Activated CD4-positive, alpha-beta T cell treated with anti-CD3 and anti-CD28 coated beads, Interleukin-2, amount 50 U/mL, for 16 hours (primary cell): ENCODE measurements around the gene NSMF.
"Not testable (repeated sequence)": the region's sequence is repeated elsewhere in the genome, so short reads cannot be mapped to it uniquely, and the experiment has no call there.

Experiments used
- DNase-seq: peaks from one replicate; pipeline ENCODE4 v3.0.0-alpha.2; 2020

Gene NSMF

GRCh38 chr9:137475666-137476065 is 16.5 kb upstream of the NSMF start:
- no peak for DNase-seq

DNA sequence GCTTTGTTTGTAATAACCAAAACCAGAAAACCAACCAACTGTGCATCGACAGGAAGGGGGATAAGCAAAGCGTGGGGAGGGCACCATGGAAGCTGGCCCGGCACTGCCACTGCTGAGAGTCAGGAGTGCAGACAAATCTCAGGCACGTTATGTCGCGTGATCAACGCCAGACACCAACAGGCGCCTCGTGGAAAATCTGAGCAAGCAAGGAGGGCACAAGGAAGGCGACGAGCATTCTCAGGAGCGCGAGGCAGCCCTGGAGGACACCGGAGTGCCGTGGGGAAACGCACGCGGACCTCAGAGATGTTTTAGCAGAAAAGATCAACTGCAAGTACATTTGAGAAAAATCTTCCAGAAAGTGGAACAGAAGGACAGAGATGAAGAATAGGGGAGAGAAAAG is 15.1 kb upstream of the NSMF start:
- no peak for DNase-seq

- no peak for DNase-seq
Measured at GRCh38 chr9:137470785-137471184, 11.7 kb upstream of the NSMF start.

DNA sequence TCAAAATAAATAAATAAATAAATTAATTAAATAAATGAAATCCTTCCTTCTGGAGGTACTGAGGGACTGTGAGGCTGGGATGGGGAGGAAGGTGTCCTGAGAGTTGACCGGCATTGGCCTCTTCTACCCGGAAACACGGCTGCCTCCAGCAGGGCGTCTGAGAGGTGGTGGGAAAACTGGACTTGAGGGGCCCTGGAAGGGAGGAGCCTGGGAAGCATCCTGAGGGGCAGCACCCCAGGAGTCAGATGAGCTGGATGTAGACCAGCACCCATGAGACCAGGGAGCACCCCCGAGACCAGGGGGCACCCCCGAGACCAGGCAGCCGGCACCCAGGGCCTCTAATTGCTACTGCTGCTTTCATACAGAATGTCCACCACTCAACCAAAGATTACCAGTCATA is 8.8 kb upstream of the NSMF start:
- DNase-seq: no peak

DNA sequence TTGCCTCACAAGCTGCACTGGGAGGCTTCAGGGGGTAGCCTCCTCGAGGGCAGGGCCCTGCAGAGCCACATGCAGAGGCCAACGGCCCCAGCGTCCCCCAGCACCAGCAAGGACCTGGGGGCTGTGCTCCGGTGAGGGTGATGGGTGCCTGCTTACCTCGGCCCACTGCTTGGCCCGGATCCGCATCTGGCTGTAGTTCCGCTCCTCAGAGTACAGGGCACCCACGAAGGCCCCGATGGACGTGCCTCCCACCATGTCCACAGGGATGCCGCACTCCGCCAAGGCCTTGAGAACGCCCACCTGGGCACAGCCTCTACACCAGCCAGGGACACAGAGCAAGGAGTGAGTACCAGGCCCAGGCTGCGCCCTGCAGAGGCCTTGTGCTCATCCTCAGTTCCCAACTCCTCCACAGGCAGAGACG is 8.0 kb upstream of the NSMF start:
- DNase-seq: no peak

GRCh38 chr9:137466389-137467085 is 7.4 kb upstream of the NSMF start:
- DNase-seq: not testable (repeated sequence)

DNA sequence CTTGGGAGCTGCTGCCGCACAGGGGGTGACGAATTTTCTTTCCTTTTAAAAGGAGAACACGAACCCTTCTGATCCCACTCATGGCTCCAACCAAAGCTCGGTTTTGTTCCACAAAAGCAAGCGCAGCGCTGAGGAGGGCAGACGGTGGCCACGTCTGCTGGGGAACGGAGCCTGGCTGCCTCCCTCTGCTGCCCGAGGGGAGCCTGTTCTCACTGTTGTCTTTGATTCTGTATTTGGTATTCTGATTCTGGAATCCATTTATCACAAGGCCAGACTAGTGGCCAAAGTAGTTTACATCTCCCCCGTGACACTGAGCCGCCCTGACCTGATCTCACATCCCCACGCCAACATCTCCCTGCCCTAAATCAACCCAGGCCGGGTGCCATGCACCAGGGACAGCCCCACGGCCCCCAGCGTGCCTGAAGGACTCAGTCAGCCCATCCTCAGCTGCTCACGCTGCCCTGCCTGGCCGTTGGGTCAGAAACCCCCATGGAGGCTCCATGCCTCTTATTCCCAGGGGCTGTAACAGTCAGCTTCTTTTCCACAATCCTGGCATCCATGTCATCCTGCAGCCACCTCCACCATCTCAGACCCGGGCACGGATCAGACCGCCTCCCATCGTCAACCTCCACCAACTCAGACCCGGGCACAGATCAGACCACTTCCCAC is 6.7 kb upstream of the NSMF start:
- DNase-seq: no peak

- DNase-seq: no peak
Measured at GRCh38 chr9:137465000-137465719, 6.0 kb upstream of the NSMF start.

GRCh38 chr9:137464291-137464999 is 5.3 kb upstream of the NSMF start:
- DNase-seq: no peak

- DNase-seq: no peak
Measured at GRCh38 chr9:137463931-137464290, 4.8 kb upstream of the NSMF start.

DNA sequence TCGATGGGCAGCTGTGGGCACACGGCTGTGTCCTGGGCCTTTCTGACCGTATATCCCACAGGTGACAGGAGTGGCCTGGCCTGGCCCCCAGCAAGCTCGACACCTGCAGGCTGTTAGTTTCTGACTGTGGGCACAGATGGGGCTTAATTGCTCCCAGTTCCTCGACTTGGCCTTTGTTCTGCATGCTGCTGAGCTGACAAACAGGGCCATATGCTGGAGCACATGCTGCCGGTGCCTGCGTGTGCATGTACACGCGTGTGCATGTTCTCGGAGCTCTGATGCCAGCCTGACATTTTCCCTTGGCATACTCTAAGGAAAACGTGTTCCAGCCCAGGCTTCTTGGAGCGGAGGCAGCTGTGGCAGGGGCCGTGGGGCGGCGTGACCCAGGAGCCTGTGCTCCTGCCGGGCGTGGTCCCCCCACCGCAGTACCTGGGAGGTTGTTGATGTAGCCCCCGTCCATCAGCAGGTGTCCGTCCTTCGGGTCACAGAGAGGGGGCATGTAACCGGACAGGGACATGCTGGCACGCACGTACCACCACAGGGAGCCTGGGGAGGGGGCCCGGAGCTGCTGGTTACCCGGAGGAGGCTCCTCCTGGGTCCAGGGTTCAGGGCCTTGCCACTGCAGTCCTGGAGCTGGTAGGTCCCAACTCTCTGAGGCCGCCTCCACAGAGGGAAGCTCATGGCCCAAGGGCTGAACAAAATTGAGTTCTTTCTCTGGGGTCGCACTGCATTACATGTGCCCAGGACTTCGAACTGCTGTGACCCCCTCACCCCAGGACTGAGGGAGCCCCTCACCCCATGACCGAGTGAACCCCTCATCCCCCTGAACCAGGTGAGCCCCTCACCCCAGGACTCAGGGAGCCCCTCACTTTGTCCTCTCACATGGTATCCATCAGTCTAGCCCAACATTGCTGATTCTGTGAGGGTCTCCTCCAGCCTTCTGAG is 4.1 kb upstream of the NSMF start:
- no peak for DNase-seq

- no peak for DNase-seq
Measured at GRCh38 chr9:137462396-137462985, 3.4 kb upstream of the NSMF start.

- DNase-seq: peak; percentile 85
Measured at GRCh38 chr9:137461663-137462395, 2.7 kb upstream of the NSMF start.

DNA sequence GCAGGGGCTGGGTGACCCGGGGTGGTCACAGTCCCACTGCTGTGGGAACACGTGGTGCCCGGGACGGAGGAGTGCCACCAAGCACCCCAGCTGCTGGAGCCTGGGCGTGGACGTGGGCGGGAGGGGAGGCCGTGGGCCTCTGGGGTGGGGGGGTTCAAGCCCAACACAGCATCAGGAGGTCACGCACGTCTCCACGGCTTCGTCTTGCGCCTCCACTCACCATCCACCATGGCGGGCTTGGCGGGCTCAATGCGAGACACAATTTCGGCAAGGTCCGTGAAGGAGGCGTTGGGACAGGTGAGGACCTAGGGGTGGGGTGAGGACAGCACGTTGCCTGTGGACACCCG is 2.2 kb upstream of the NSMF start:
- DNase-seq: no peak

DNA sequence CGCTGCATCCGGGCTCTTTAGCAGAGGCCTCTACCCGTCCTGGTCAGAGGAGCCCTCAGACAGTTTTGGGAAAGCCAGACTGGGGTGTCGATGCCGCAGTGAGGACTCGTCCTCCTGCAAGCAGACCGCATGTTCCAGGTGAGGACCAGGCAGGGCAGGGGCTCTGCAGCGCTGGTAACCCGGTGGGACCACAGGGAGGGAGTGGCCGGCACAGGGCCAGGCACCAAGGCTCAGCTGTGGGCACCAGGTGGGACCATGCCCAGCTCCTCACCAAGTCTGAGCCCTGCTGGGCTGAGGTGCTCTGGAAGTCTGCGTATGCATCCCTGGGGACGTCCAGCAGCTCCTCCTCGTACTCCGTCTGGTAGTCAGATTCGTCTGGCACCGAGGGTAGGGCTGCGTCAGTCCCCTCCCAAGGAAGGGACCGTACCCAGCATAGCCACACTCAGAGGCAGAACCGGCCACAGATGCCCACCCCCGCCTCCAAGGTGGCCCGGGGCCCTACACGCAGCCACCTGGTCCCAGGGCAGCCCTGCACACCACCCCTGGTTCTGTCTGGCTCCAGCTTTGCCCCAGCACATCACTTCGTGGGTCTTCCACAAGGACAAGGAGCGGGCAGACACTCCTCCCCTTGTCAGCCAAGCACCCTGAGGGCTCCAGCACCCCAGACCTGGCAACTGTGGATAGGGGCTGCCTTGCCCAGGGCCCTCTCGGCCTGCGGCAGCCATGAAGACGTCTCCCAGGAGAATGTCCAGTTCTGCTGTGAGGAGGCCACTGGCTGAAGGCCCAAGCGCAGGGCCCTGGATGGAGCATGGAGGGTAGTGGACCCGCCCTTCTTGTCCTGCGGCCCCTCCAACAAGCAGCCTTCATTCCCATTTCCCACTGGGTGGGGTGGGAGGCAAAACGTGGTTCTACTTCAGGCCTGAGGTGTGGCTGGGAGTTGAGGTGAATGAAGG is 1.5 kb upstream of the NSMF start:
- no peak for DNase-seq

DNA sequence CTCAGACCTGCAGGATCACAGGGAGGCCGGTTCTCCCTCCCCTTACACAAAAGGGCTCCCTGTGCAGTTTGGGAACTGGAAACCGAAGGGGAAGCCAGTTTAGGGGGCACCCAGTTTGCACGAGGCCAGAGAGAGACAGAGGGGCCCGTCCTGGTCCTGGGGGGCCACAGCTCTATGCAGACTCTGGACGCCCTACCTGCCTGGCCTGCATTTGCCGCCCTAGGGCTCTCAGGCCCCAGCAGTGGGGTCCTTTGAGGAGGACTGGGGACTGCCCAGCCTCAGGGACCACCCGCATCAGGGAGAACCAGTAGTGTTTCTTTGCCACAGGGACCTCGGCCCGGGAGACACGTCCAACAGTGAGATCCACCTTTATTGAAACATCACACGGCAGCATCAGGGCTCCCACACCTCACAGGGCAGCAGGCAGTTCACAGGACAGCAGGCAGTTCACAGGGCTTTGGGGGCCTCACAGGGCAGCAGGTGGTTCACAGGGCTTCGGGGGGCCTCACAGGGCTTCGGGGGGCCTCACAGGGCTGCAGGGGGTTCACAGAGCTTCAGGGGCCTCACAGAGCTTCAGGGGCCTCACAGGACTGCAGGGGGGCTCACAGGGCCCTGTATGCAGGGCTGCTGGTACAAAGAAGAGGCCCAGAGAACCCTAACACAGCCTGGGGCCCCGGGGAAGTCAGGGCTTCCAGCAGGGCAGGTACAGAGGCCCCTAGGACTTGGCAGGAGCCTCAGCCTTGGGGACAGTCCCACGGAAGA is 648 bp upstream of the NSMF start:
- DNase-seq: no peak

- no peak for DNase-seq
Measured at GRCh38 chr9:137458194-137459151, 661 bp downstream of the NSMF start.
